Embryonic facial prominence (tissue), 1 donor: ENCODE measurements around the gene ZNF594.
A peak's percentile ranks its signal among the peaks of the same experiment; 100 is the strongest.
"Not testable (repeated sequence)": the region's sequence is repeated elsewhere in the genome, so short reads cannot be mapped to it uniquely, and the experiment has no call there.

ENCODE experiments used
- DNase-seq: peaks from one replicate; pipeline ENCODE4 v3.0.0-alpha.2; 2016; ENCODE audit errors: extremely low spot score

ZNF594 gene

DNA sequence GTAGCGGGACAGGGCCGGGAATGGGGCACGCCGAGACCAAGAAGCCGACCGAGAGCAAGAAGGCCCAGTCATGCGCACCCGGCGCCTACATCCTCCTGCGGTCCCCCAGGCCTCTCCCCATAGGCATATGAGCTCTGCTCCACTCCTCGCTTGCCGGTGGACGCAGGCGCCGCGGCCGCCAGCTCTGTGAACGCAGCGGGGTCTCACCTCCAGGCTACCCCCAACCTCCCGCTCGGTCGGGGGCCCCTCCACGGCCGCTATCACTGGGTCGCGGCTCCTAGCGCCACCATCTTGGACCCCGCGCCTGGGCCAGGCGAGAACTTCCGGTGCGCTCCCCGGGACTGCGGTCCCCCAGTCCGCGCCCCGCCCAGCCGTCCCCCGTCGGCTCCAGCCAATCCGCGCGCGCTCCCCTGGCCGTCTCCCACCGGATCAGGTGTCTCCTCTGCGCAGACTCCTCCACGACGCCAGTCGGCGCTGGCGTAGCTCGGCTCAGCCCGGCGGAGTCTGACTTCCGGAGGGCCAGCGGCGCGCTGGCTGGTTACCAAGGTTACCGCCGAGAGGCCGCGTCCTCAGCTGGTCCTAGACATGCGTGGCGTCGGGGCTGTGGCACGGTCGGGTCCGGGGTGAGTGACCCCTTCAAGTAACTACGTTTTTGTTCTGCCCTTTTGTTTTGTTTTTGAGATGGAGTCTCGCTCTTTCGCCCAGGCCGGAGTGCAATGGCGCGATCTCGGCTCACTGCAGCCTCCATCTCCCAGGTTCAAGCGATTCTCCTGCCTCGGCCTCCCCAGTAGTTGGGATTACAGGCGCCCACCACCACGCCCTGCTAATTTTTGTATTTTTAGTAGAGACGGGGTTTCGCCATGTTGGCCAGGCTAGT, at the start of gene ZNF594:
TSS of gene ZNF594 (minus strand) at position 328 of the 877 bp plus-strand sequence. CDS start 7,612 bp downstream, outside the sequence.
- peak; percentile 92 for DNase-seq

DNA sequence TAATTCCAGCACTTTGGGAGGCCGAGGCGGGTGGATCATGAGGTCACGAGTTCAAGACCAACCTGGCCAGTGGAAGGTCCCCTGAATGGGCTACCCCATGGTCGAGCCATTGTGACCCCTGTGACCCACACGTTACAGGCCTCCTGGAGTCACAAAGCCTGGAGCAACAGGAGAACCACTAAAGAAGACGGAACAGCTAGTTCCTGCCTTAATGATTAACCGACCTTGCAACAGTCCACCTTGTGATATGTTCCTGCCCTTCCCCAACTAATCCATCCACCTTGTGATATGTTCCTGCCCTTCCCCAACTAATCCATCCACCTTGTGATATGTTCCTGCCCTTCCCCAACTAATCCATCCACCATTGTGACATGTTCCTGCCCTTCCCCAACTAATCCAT, 48.1 kb upstream of the ZNF594 start:
- DNase-seq, result not testable (repeated sequence)

- DNase-seq, result no peak
These were observed 46.7 kb upstream of the ZNF594 start for GRCh38 chr17:5238333-5238732.

GRCh38 chr17:5237541-5238016, 45.9 kb upstream of the ZNF594 start:
- no peak for DNase-seq

DNA sequence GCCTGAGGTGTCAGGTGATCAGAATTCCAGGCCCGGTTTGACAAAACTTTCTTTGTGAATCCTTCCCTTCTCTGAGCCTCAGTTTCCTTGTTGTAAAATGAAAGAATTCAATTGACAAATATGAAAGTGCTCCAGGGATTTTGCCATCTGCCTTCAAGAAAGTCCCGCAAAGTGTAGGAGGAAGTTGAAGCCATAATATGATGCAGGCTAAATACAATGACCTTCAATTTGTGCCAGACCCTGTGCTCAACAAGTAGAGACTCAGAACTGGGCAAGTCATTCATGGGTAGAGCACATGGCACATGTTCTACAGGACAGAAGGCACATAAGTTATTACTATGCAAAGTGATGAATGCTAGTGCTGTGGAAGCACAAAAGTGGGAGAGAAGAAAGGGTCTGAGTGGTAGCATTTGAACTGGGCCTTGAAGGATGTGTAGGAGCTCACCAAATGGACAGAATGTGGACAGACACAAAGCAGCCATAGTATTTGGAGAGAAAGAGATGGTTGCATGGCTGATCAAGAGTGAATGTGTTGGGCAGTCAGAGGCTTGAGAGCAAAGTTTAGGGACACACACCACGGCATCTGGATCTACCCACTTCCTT, 45.4 kb upstream of the ZNF594 start:
- no peak for DNase-seq

DNA sequence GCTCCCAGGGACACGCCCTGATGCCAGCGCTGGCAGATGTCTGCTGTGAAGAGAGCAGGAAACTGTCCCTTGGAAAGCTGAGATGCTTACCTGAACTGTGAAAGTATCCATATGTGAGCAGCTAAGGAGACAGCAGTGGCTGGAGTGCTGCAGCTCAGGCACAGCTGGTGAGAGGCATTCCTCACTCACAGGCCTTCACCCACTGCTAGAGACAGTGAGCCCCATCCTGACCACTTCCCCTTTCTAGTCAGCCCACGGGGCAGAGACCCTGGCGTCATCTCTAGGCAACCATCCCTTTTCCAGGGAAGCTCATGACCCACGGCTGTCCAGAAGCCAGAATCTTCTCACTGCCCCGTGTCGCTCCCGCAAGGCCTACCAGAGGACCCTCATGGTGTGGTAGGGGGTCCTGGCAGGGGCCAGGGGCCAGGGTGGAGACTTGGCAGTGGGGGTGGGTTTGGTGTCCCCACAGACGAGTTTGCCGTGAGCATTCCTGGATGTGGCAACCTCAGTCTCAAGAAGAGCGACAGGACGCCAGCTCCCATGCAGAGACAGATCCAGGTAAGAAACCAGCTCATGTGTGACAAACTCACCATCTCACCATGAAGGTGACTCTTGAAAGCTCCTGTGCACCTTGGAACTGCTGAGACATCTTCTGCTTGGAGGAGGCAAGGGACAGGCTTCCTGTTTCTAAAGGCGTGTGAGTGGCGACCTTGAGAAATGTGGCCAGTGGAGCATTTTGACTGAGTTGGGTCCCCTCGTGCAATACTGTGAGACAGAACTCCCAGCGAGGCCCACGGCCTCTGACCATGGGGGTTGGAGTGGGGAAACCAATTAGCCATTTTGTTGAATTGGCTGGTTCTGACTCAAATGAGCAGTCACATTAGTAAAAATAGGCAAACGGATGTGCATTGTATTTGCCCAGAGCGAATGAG, 43.2 kb upstream of the ZNF594 start, which contains the start of gene SCIMP:
TSS of gene SCIMP (minus strand) at position 216 of the 932 bp plus-strand sequence. CDS start at position 111, 105 bp downstream.
- DNase-seq, result no peak

GRCh38 chr17:5233492-5233891, 41.8 kb upstream of the ZNF594 start:
- DNase-seq, result not testable (repeated sequence)

GRCh38 chr17:5226940-5227878, 35.5 kb upstream of the ZNF594 start:
- no peak for DNase-seq

DNA sequence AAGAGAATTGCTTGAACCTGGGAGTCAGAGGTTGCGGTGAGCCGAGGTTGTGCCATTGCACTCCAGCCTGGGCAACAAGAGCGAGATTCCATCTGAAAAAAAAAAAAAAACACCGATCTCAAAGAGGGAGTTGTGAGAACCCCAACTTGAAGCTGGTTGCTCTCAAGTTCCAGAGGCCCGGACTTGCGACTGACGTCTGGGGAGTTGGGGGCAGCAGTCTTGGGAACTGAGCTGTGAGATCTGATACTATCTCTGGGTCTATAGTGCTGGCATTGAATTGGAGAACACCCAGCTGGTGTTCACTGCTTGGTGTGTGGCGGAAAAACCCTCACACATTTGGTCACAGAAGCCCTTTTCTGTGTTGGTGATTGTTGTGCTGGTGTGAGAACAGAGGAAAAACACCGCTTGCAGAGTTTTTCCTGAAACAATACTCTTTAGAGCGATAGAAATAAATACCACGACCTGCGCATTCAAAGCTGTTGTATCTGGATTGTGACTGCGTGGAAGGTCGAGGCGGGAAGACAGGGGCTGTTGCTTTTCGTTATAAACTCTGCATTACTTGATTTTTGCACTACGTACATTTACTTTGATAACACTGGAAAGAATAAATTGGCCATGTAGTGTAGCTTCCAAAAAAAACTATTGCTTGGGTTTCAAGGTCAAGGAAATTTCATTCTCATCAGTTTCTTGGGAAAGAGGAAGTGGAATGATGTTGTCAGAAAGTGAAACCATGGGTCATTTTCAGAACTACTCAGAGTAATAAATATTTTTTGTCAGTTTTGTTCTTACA, 34.2 kb upstream of the ZNF594 start:
- DNase-seq, result no peak

- DNase-seq, result not testable (repeated sequence)
These were observed 30.2 kb upstream of the ZNF594 start for GRCh38 chr17:5221912-5222311.

- DNase-seq, result no peak
These were observed 28.4 kb upstream of the ZNF594 start for GRCh38 chr17:5220074-5220473.

DNA sequence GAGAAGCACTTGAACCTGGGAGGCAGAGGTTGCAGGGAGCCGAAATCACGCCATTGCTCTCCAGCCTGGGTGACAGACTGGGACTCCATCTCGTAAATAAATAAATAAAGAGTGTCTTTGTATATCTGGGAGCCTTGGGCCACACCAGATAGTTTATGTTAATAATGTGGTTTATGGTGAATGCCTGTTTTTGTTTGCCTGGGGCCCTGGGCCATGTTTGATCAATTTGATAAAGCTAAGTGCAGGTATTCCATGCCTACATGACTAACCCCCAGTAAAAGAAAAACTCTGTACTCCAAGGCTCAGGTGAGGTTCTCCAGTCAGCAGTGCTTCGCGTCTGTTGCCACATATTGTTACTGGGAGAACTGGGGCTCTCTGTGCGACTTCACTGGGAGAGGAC, 27.9 kb upstream of the ZNF594 start:
- DNase-seq, result no peak

DNA sequence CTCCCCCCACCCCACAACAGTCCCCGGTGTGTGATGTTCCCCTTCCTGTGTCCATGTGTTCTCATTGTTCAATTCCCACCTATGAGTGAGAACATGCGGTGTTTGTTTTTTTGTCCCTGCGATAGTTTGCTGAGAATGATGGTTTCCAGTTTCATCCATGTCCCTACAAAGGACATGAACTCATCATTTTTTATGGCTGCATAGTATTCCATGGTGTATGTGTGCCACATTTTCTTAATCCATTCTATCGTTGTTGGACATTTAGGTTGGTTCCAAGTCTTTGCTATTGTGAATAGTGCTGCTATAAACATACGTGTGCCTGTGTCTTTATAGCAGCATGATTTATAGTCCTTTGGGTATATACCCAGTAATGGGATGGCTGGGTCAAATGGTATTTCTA, 25.9 kb upstream of the ZNF594 start:
- not testable (repeated sequence) for DNase-seq

DNA sequence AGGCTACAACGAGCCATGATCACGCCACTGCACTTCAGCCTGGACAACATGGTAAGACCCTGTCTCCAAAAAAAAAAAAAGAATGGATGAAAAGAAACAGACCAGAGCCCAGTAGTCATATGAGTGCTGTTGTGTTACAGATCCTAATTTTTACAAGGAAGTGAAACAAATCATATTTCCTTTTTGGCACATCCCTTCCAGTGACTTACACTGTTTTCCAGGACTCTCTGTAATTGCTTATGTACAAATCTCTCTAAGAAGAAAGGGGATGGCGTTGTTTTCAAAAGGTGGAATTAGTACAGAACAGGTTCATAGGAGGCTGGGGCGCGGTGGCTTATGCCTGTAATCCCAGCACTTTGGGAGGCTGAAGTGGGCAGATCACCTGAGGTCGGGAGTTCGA, 19.8 kb upstream of the ZNF594 start:
- no peak for DNase-seq

- no peak for DNase-seq
These were observed 19.1 kb upstream of the ZNF594 start for GRCh38 chr17:5210614-5211252.

- no peak for DNase-seq
These were observed 18.4 kb upstream of the ZNF594 start for GRCh38 chr17:5210091-5210490.

DNA sequence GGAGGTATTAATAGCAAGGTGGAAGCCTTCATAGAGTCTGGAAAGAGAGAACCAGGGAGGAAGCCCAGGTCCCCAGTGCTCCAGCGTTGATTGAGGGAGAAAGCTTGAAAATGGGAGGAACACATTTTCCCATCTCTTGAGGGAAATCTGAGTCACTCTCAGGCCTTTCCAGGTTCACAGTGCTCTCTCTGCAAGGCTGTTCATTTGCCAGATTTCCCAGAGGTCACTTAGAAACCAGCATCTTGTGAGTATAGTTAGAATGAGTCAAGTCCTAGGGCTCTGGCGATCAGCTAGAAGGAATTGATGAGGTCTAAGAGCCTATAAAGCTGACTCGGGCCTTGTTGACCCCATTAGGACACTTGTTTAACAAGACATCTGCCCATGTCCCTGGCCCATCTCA, 17.7 kb upstream of the ZNF594 start:
- DNase-seq, result no peak

DNA sequence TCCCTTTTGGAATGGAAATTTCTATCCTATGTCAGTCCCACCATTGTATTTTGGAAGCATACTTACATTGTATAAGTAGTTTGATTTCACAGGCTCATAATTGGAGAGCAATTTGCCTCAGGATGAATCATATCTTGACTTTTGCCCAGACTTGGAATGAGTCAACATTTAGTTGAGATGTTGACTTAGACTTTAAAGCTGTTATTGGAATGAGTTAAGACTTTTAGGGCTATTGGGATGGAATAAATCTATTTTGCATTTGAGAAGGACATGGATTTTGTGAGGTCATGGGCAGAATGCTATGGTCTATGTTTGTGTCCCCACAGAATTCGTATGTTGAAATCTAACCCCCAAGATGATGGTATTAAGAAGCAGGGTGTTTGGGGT, 12.2 kb upstream of the ZNF594 start:
- no peak for DNase-seq

DNA sequence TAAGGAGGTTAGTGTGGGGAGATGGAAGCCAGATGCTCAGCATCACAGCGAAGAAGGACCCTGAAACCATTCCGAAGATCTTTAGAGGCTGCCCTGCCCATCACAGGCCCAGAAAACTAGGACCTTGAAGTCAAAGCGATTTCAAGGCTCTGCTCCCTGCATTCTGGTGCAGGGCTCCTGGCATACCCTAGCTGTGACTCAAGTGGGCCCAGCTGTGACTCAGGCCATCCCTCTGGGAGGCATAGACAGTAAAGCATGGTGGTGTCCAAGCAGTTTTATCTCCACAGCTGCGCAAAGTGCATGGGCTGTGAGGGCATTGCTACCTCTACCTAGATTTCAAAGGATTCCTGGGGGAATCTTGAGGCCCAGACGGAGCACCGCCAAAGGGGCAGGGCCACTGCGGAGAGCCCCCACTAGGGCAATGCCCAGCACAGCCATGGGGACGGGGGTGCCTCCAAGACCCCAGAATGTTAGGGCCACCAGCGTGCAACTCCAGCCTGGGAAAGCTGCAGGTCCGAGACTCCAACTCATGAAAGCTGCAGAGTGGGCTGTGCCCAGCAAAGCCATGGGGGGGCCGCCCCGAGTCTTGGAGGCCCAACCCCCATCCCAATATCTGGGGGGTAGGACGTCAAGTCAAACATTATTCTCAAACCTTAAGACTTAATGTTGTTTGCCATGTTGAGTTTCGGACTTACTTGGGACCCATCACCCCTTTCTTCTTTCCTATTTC, 11.7 kb upstream of the ZNF594 start:
- DNase-seq, result no peak
